MV-4-11 (cell line): Measurements from ENCODE around the gene SFXN2.

Experiments used
- DNase-seq: peaks from one replicate; lab custom pipeline; 2025; lab: John Stamatoyannopoulos, UW

SFXN2 gene

GRCh38 chr10:102776779-102777456 lies 62.5 kb downstream of the SFXN2 start:
- peak; percentile 63 for DNase-seq

GRCh38 chr10:102777711-102778453 lies 63.4 kb downstream of the SFXN2 start:
- no peak for DNase-seq

- no peak for DNase-seq
Observed at GRCh38 chr10:102778781-102779180, 64.3 kb downstream of the SFXN2 start.

GRCh38 chr10:102779680-102780526 lies 65.5 kb downstream of the SFXN2 start:
- DNase-seq, result no peak

- no peak for DNase-seq
Observed at GRCh38 chr10:102780527-102780808, 66.0 kb downstream of the SFXN2 start.

GRCh38 chr10:102781090-102781920 lies 66.9 kb downstream of the SFXN2 start:
- peak; percentile 14 for DNase-seq

GRCh38 chr10:102781921-102782557 lies 67.6 kb downstream of the SFXN2 start:
- no peak for DNase-seq

GRCh38 chr10:102782673-102783551 lies 68.5 kb downstream of the SFXN2 start:
- peak; percentile 54 for DNase-seq

GRCh38 chr10:102783568-102783967 lies 69.1 kb downstream of the SFXN2 start:
- no peak for DNase-seq

- peak; percentile 91 for DNase-seq
Observed at GRCh38 chr10:102785818-102786217, 71.4 kb downstream of the SFXN2 start.

- DNase-seq, result no peak
Observed at GRCh38 chr10:102791754-102792395, 77.4 kb downstream of the SFXN2 start.
